Measurements from ENCODE around the gene ICAM1.

ICAM1 gene

GRCh38 chr19:10305139-10305806 lies 34.4 kb downstream of the ICAM1 start:
- peaks cover 27% of the 10 kb centered on the region for H3K4me1 ChIP-seq (ENCODE audit: control insufficient read depth, insufficient read depth, low read length)
- H3K27me3 ChIP-seq (ENCODE audit: control insufficient read depth, insufficient read depth, low read length): no peaks in the 10 kb centered on the region
- H3K9ac ChIP-seq (ENCODE audit: low read depth, low read length): peak overlapping the region; percentile 58
- no peaks in the 10 kb centered on the region for H3K9me3 ChIP-seq (replicated peaks; ENCODE audit: low read length)
- H3K4me2 ChIP-seq (ENCODE audit: low read length): peak overlapping the region; percentile 41
- H3K36me3 ChIP-seq (ENCODE audit: insufficient read depth, low read length): no peaks in the 10 kb centered on the region
- no peak overlapping the region for H3K4me3 ChIP-seq (ENCODE audit: low read length)

DNA sequence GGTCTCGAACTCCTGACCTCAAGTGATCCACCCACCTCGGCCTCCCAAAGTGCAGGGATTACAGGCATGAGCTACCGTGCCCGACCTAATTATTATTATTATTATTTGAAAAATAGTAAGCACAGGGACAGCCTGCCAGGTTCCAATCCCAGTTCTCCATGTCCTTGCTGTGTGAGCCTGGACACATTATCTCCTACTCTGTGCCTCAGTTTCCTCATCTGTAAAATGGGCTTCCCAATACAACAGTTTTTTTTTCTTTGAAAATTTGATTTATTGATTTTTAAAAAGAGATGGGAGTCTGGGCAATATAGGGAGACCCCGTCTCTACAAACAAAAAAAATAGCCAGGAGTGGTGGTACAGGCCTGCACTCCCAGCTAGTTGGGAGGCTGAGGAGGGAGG lies 35.4 kb downstream of the ICAM1 start:
- Histone ChIP-seq H3K27me3 (ENCODE audit: control insufficient read depth, insufficient read depth, low read length) (no peaks in the 10 kb centered on the region), H3K36me3 (ENCODE audit: insufficient read depth, low read length) (no peaks in the 10 kb centered on the region), H3K4me1 (ENCODE audit: control insufficient read depth, insufficient read depth, low read length) (peaks cover 27% of the 10 kb centered on the region), H3K4me3 (ENCODE audit: low read length) (no peak overlapping the region), H3K9me3 (replicated peaks; ENCODE audit: low read length) (no peaks in the 10 kb centered on the region), H3K9ac (ENCODE audit: low read depth, low read length) (no peak overlapping the region), H3K4me2 (ENCODE audit: low read length) (no peak overlapping the region)

GRCh38 chr19:10309423-10309822 lies 38.5 kb downstream of the ICAM1 start, which contains the start of gene ZGLP1:
ZGLP1 (minus strand) TSS chr19:10309815.
- Histone ChIP-seq H3K9me3 (replicated peaks; ENCODE audit: low read length) (no peaks in the 10 kb centered on the region), H3K4me1 (ENCODE audit: control insufficient read depth, insufficient read depth, low read length) (peaks cover 15% of the 10 kb centered on the region), H3K27me3 (ENCODE audit: control insufficient read depth, insufficient read depth, low read length) (no peaks in the 10 kb centered on the region), H3K4me3 (ENCODE audit: low read length) (no peak within 1 kb of the TSS), H3K9ac (ENCODE audit: low read depth, low read length) (no peak within 1 kb of the TSS), H3K36me3 (ENCODE audit: insufficient read depth, low read length) (no peaks in the 10 kb centered on the region), H3K4me2 (ENCODE audit: low read length) (no peak within 1 kb of the TSS)

- Histone ChIP-seq H3K4me2 (ENCODE audit: low read length) (peak within 1 kb of the TSS; percentile 81), H3K27me3 (ENCODE audit: control insufficient read depth, insufficient read depth, low read length) (no peaks in the 10 kb centered on the region), H3K9ac (ENCODE audit: low read depth, low read length) (peak within 1 kb of the TSS; percentile 76), H3K4me3 (ENCODE audit: low read length) (peak within 1 kb of the TSS; percentile 75), H3K4me1 (ENCODE audit: control insufficient read depth, insufficient read depth, low read length) (peaks cover 4% of the 10 kb centered on the region), H3K36me3 (ENCODE audit: insufficient read depth, low read length) (peaks cover 20% of the 10 kb centered on the region), H3K9me3 (replicated peaks; ENCODE audit: low read length) (no peaks in the 10 kb centered on the region)
Observed at GRCh38 chr19:10315335-10316214, 44.7 kb downstream of the ICAM1 start, which contains the start of gene FDX2. FDX2 (minus strand) TSS chr19:10316015; CDS start chr19:10315996, 19 bp downstream.

DNA sequence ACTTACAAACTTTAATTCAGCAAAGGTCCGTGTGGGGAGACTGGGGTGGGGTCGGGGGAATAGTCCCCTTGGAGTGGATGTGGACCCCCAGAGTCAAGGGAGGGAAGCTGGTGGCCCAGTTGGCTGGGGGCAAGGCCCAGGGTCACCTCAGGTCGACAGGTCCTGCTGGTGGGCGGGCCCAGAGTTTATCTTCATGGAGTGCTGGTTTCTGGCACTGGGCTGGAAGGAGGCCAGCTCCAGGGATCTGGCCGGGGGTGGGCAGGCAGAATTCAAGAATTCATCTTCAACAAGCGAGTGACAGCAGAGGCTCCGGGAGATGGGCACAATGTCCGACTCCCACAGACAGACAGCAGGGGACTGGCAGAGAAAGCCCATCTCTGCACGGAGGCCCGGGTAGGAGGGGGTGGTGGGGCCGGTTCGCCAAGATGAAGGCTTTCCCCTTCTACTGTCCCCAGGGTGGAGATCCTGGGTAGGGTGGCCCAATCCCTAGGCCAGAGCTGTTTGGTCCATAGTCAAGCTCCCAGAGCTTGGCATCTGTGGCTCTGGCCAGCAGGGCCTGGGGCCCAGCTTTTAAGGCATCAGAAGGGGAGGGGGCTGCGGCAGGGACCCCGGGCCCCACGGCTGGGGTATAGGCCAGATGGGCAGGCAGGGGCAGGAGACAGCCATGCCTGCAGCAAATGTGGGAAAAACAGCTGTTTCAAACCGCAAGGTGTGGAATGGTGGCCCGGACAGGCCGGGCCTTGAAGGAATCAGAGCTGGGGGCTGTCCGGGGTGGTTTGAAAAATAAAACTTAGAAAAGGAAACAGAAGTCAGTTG lies 45.5 kb downstream of the ICAM1 start:
- H3K36me3 ChIP-seq (ENCODE audit: insufficient read depth, low read length): peaks cover 27% of the 10 kb centered on the region
- H3K9me3 ChIP-seq (replicated peaks; ENCODE audit: low read length): no peaks in the 10 kb centered on the region
- H3K4me3 ChIP-seq (ENCODE audit: low read length): peak overlapping the region; percentile 75
- H3K4me2 ChIP-seq (ENCODE audit: low read length): peak overlapping the region; percentile 81
- no peaks in the 10 kb centered on the region for H3K27me3 ChIP-seq (ENCODE audit: control insufficient read depth, insufficient read depth, low read length)
- H3K9ac ChIP-seq (ENCODE audit: low read depth, low read length): peak overlapping the region; percentile 76
- peaks cover 4% of the 10 kb centered on the region for H3K4me1 ChIP-seq (ENCODE audit: control insufficient read depth, insufficient read depth, low read length)

DNA sequence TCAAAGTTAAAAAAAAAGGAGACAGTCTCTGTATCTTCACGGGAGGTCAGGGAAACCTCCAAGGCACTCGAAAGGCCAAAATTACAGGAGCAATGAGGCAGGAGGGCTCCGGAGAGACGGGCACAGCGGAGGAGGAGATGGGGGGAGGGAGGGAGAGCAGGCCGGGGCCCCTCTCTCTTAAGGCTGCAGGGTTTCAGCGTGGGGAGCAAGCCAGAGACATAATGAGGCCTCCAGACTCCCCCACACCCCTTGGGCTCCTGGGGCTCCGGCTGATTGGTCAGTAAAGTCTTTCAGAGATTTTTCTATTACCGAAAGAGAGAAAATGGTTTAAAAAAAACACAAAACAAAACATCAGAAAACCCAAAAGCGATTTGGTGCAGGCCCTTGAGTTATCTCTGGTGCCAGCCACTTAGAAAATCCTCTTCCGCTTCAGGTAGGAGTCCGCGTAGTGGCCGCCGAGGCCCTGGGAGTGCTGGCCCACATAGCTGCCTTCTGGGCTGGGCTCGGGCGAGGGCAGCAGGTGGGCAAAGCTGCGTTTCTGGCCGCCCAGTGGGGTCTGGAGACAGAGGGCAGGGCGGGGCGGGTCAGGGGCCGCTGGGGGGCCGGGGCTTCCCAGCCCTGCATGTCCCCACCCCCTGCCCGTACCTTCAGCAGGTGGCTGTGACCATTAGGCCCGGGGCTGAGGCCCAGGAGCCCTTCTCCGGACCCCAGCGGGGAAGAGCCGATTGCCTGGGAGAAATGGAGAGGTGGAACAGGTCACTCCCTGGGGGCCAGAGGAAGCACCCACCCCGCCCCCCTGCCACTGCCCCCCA lies 46.3 kb downstream of the ICAM1 start:
- Histone ChIP-seq H3K4me2 (ENCODE audit: low read length) (no peak overlapping the region), H3K4me1 (ENCODE audit: control insufficient read depth, insufficient read depth, low read length) (peaks cover 4% of the 10 kb centered on the region), H3K36me3 (ENCODE audit: insufficient read depth, low read length) (peaks cover 34% of the 10 kb centered on the region), H3K9ac (ENCODE audit: low read depth, low read length) (no peak overlapping the region), H3K9me3 (replicated peaks; ENCODE audit: low read length) (no peaks in the 10 kb centered on the region), H3K4me3 (ENCODE audit: low read length) (no peak overlapping the region), H3K27me3 (ENCODE audit: control insufficient read depth, insufficient read depth, low read length) (no peaks in the 10 kb centered on the region)

DNA sequence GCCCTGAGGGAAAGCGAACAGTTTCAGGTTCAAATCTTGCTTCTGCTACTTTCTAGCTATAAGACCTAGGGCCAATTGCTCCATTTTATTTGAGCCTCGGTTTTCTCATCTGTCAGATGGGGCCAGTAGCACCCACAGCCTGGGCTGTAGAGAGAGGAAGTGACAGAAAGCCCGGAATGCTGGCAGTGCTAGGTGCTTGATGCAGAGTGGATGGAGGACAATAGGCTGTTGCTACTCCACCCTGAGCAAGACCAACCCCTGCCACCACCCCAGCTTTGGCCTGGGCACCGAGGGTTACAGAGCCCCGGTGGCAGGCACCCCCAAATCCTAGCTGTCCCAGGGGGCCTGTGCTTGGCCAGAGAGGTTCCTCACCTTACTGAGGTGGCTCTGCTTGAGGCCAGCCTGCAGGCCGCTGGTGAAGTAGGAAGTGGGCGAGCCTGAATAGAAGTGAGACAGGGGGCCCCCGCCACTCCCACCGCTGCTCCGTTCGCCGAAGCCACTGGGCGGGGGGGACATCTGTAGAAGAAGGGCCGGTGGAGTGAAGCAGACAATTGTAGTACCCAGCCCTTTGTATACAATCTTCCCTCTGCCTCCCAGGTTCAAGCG lies 47.0 kb downstream of the ICAM1 start:
- Histone ChIP-seq H3K9ac (ENCODE audit: low read depth, low read length) (no peak overlapping the region), H3K27me3 (ENCODE audit: control insufficient read depth, insufficient read depth, low read length) (no peaks in the 10 kb centered on the region), H3K4me1 (ENCODE audit: control insufficient read depth, insufficient read depth, low read length) (peaks cover 4% of the 10 kb centered on the region), H3K4me2 (ENCODE audit: low read length) (no peak overlapping the region), H3K9me3 (replicated peaks; ENCODE audit: low read length) (no peaks in the 10 kb centered on the region), H3K4me3 (ENCODE audit: low read length) (no peak overlapping the region), H3K36me3 (ENCODE audit: insufficient read depth, low read length) (peaks cover 41% of the 10 kb centered on the region)

- H3K36me3 ChIP-seq (ENCODE audit: insufficient read depth, low read length): peaks cover 49% of the 10 kb centered on the region
- H3K27me3 ChIP-seq (ENCODE audit: control insufficient read depth, insufficient read depth, low read length): no peaks in the 10 kb centered on the region
Observed at GRCh38 chr19:10318807-10319682, 48.1 kb downstream of the ICAM1 start.

GRCh38 chr19:10320602-10321416 lies 49.9 kb downstream of the ICAM1 start:
- no peak overlapping the region for H3K4me2 ChIP-seq (ENCODE audit: low read length)
- no peak overlapping the region for H3K4me3 ChIP-seq (ENCODE audit: low read length)
- peaks cover 4% of the 10 kb centered on the region for H3K4me1 ChIP-seq (ENCODE audit: control insufficient read depth, insufficient read depth, low read length)
- H3K9ac ChIP-seq (ENCODE audit: low read depth, low read length): no peak overlapping the region
- H3K9me3 ChIP-seq (replicated peaks; ENCODE audit: low read length): no peaks in the 10 kb centered on the region
- no peaks in the 10 kb centered on the region for H3K27me3 ChIP-seq (ENCODE audit: control insufficient read depth, insufficient read depth, low read length)
- peaks cover 60% of the 10 kb centered on the region for H3K36me3 ChIP-seq (ENCODE audit: insufficient read depth, low read length)

More at GRCh38 chr19:10318807-10319682, 48.1 kb downstream of the ICAM1 start:
- Histone ChIP-seq H3K4me1 (ENCODE audit: control insufficient read depth, insufficient read depth, low read length) (peaks cover 4% of the 10 kb centered on the region), H3K9ac (ENCODE audit: low read depth, low read length) (no peak overlapping the region), H3K4me3 (ENCODE audit: low read length) (no peak overlapping the region), H3K9me3 (replicated peaks; ENCODE audit: low read length) (no peaks in the 10 kb centered on the region), H3K4me2 (ENCODE audit: low read length) (no peak overlapping the region)
